Activated effector memory CD4-positive, alpha-beta T cell treated with Interleukin-2 at 50 U/mL for 16 hours (primary cell): Measurements from ENCODE around the gene FAM170A.

Experiments used
- DNase-seq: peaks from one replicate; pipeline ENCODE4 v3.0.0-alpha.2; 2020

Gene FAM170A

GRCh38 chr5:119629339-119629738, at the start of gene FAM170A:
FAM170A (plus strand) TSS chr5:119629558; CDS start chr5:119629769, 211 bp downstream.
- no peak for DNase-seq

GRCh38 chr5:119582987-119583386, 46.4 kb upstream of the FAM170A start:
- no peak for DNase-seq

- no peak for DNase-seq
Measured at GRCh38 chr5:119583684-119584083, 45.7 kb upstream of the FAM170A start.

- no peak for DNase-seq
Measured at GRCh38 chr5:119596046-119596445, 33.3 kb upstream of the FAM170A start.

- no peak for DNase-seq
Measured at GRCh38 chr5:119597728-119598298, 31.5 kb upstream of the FAM170A start.

- no peak for DNase-seq
Measured at GRCh38 chr5:119613937-119614336, 15.4 kb upstream of the FAM170A start.

- DNase-seq = no peak
Measured at GRCh38 chr5:119614838-119615237, 14.5 kb upstream of the FAM170A start.

GRCh38 chr5:119626086-119626485, 3.3 kb upstream of the FAM170A start:
- no peak for DNase-seq

- no peak for DNase-seq
Measured at GRCh38 chr5:119630752-119631440, 1.5 kb downstream of the FAM170A start.

GRCh38 chr5:119631660-119632059, 2.3 kb downstream of the FAM170A start:
- no peak for DNase-seq

- no peak for DNase-seq
Measured at GRCh38 chr5:119651486-119651885, 22.1 kb downstream of the FAM170A start.

GRCh38 chr5:119655061-119655460, 25.7 kb downstream of the FAM170A start:
- DNase-seq = no peak

GRCh38 chr5:119656023-119656422, 26.7 kb downstream of the FAM170A start:
- DNase-seq = no peak

GRCh38 chr5:119666542-119666941, 37.2 kb downstream of the FAM170A start:
- no peak for DNase-seq

- no peak for DNase-seq
Measured at GRCh38 chr5:119678351-119679028, 49.1 kb downstream of the FAM170A start.

GRCh38 chr5:119680080-119680479, 50.7 kb downstream of the FAM170A start:
- DNase-seq = no peak

GRCh38 chr5:119681734-119682133, 52.4 kb downstream of the FAM170A start:
- DNase-seq = no peak

GRCh38 chr5:119682372-119682771, 53.0 kb downstream of the FAM170A start:
- DNase-seq = no peak
